Choroid plexus epithelial cell (primary cell): Measurements from ENCODE around the gene GNAT3.

Experiments
- DNase-seq: peaks from one replicate; pipeline ENCODE4 v3.0.0-alpha.2; 2010; ENCODE audit warnings: low read depth
- H3K4me3 ChIP-seq: 2 replicates; pipeline ENCODE4 v1.5.1; 2011; ENCODE audit warnings: low read depth, mild to moderate bottlenecking, control low read depth, low read length, moderate library complexity
- TF ChIP-seq, protein P1 (sequence below): conservative IDR thresholded peaks from 2 replicates; pipeline ENCODE4 v1.5.1; 2011; ENCODE audit warnings: low read depth, mild to moderate bottlenecking, control low read depth, inconsistent platforms, low read length, moderate library complexity

Gene GNAT3

DNA sequence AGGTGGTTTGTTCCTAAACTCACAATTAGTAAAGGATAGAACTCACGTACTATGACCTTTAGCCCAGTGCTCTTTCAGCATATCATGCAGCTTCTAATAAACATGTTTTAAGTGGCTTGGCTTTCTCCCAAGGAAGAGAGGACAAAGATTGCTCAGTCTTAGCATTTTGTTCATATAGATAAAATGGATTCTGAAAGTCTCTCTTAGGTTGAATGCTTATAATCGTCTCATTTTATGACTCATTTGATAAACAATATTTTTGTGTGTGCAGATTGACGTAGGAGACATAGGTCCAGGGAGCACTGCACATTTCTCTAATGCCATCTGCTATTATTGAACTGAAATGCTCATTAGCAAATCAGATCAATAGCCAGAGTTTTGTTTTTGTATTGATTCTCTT, 44.8 kb downstream of the GNAT3 start:
- peak; percentile 72 for DNase-seq
- TF ChIP-seq, protein P1, sequence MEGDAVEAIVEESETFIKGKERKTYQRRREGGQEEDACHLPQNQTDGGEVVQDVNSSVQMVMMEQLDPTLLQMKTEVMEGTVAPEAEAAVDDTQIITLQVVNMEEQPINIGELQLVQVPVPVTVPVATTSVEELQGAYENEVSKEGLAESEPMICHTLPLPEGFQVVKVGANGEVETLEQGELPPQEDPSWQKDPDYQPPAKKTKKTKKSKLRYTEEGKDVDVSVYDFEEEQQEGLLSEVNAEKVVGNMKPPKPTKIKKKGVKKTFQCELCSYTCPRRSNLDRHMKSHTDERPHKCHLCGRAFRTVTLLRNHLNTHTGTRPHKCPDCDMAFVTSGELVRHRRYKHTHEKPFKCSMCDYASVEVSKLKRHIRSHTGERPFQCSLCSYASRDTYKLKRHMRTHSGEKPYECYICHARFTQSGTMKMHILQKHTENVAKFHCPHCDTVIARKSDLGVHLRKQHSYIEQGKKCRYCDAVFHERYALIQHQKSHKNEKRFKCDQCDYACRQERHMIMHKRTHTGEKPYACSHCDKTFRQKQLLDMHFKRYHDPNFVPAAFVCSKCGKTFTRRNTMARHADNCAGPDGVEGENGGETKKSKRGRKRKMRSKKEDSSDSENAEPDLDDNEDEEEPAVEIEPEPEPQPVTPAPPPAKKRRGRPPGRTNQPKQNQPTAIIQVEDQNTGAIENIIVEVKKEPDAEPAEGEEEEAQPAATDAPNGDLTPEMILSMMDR, result no peak
- H3K4me3 ChIP-seq, result no peak overlapping the region

DNA sequence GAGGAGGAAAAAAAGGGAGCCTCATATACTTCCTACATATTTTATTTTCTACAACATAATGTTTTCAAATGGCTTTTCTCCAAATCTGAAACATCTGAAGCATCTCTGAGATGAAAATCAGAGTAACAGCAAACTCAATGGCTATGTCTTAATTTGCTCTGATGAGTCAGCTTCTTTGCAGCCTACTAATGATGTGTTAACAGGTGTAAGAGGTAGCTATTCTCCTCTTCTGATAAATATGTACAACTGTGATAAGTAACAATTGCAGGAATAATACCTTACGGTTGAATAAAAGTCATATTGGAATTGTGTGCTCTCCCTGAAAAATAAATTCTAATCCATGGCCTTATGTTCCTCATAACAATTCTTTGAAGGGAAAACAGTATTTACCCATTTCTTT, 45.2 kb downstream of the GNAT3 start:
- DNase-seq, result no peak
- no peak overlapping the region for H3K4me3 ChIP-seq
- TF ChIP-seq, protein P1, result no peak

DNA sequence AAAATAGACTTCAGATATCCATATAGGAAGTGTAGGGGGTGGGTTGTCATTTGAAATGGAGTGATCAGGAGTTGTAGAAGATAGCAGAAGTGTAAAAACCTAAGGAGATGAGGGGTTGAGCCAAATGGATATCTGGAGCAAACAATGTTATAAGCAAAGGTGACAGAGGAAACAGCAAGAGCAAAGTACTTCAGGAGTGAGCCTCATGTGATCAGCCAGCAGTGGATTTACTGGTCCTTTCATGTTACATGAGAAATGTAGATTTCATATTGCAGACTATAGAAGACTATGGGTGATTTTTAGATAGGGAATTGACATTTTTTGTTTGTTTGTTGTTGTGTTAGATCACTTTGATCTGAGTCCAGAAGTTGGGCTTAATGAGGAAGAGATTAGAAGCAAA, 47.7 kb downstream of the GNAT3 start:
- no peak for DNase-seq
- TF ChIP-seq, protein P1, result no peak

DNA sequence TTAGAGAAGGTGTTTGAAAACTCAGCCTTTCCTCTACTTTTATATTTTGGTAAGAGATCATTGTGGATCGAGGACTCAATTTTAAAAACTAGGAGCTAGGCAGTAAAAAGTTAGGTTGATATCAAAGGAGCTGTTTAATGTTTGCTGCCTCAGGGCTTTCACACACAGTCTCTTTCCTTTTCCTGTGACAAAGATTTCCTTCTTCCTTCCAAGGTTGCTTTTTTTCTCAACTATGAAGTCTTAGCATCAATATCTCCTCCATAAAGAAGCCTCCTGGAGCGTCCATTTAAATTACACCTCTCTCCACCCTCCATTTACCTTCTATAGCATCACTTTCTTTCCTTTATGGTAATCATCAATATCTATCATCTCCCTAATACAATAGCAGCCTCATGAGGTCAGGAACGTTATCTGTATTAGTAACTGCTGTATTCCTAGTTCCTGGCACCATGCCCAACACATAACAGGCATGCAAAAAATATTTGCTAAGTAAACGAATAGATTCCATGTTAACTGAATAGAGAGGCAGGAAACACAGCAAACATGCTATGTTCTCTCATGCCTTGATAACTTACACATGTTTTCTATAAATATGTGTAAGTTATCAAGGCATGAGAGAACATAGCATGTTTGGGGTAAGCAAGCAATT, 48.5 kb downstream of the GNAT3 start:
- DNase-seq, result no peak
- no peak overlapping the region for H3K4me3 ChIP-seq
- TF ChIP-seq, protein P1, result no peak

More for the DNA sequence above, 47.7 kb downstream of the GNAT3 start:
- no peak overlapping the region for H3K4me3 ChIP-seq

DNA sequence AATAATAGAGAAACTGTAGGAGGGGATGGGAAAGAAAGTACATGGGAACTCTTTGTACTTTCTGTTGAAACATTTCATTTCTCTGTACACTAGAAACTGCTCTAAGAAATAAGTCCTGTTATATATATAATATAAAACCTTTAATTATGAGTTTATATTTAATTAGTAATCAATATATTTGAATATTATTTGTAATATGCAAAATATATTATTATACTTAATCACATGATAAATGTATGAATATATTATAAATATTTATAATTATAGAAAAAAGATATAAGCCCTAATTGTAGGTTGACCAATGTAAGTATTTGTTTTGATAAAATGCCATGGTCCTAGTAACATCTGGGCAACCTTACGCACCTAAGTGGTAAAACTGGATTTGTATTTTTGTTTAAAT, 51.0 kb downstream of the GNAT3 start:
- no peak overlapping the region for H3K4me3 ChIP-seq
- TF ChIP-seq, protein P1, result no peak

DNA sequence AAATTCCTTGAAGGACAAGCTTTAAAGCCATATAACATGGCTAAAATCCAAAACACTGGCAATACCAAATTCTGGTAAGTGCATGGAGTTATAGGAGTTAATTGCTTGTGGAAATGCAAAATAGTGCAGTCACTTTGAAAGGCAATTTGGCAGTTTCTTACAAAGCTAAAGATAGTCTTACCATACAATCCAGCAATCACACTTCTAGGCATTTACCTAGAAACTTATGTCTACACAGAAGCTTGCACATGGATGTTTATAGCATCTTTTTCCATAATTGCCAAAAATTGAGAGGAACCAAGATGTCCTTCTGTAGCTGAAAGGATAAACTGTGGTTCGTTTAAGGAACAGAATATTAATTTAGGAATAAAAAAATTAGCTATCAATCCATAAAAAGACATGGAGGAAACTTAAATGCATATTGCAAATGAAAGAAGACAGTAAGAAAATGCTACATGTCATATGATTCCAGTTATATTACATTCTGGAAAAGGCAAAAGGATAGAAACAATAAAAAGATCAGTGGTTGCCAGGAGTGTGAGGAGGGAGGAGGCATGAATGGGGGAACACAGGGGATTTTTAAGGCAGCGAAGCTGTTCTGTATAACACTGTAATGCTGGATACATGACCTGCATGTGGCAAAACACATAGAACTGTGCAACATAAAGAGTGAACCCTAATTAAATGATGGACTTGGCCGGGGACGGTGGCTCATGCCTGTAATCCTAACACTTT, 51.9 kb downstream of the GNAT3 start:
- TF ChIP-seq, protein P1, result no peak
- no peak overlapping the region for H3K4me3 ChIP-seq
- no peak for DNase-seq

More for the DNA sequence above, 51.0 kb downstream of the GNAT3 start:
- no peak for DNase-seq
